K562 (cell line): ENCODE data around the gene CNR2. TPM values are rescaled to one million over a fixed set of nuclear protein-coding genes. Genes with fewer than 3 reads are reported as not detected.

ENCODE experiments used
- ASH1L ChIP-seq: fragments of 450-650 bp; IDR thresholded peaks from 2 replicates; pipeline ENCODE4 v1.6.1; 2018; ENCODE audit warnings: borderline replicate concordance, mild to moderate bottlenecking, low read depth; ENCODE audit not compliant: partially characterized antibody
- E2F4 ChIP-seq: sonication (generic); formaldehyde crosslinking; IDR thresholded peaks from 2 replicates; pipeline ENCODE4 v1.8.0; 2022; ENCODE audit warnings: mild to moderate bottlenecking, low read depth, missing genetic modification reagents
- FOXJ3 ChIP-seq: sonication (generic); formaldehyde crosslinking; IDR thresholded peaks from 2 replicates; pipeline ENCODE4 v1.4.0; 2020; ENCODE audit warnings: mild to moderate bottlenecking, missing genetic modification reagents
- FOXK2 ChIP-seq, 2 experiments: fragments of 450-650 bp; IDR thresholded peaks in 1 of 2; conservative IDR thresholded peaks in 1 of 2; 2 replicates each; pipeline ENCODE4 v1.6.1; 2016; ENCODE audit warnings: low read depth in 2 of 2, mild to moderate bottlenecking in 1 of 2
- MXD1 ChIP-seq: fragments of 250-450 bp; sonication (Bioruptor Pico); IDR thresholded peaks from 2 replicates; pipeline ENCODE4 v1.8.0; 2021; ENCODE audit warnings: borderline replicate concordance, mild to moderate bottlenecking, moderate library complexity; ENCODE audit not compliant: poor library complexity, severe bottlenecking
- NR2F6 ChIP-seq: fragments of 450-650 bp; formaldehyde crosslinking; IDR thresholded peaks from 2 replicates; pipeline ENCODE4 v1.4.0; 2020; ENCODE audit warnings: mild to moderate bottlenecking
- TAF1 ChIP-seq: IDR thresholded peaks from 2 replicates; pipeline ENCODE4 v1.6.1; 2011; ENCODE audit warnings: mild to moderate bottlenecking, low read length, moderate library complexity; ENCODE audit not compliant: insufficient read depth, control insufficient read depth, severe bottlenecking; ENCODE audit errors: extremely low read depth
- ZNF184 ChIP-seq: sonication (generic); formaldehyde crosslinking; IDR thresholded peaks from 2 replicates; pipeline ENCODE4 v1.5.0; 2020; ENCODE audit warnings: missing genetic modification reagents
- ZNF407 ChIP-seq: fragments of 450-650 bp; IDR thresholded peaks from 2 replicates; pipeline ENCODE4 v1.6.1; 2016; ENCODE audit warnings: low read depth
- polyA plus RNA-seq, 8 experiments: library from polyadenylated mRNA; depleted of rRNA in 4 of 8; stranded (reverse) in 5 of 8; unstranded in 3 of 8; fragments of >200 nt; fragmentation: Nextera tagmentation in 2 of 8; fragmentation: Illumina TruSeq in 1 of 8; extraction: Ambion mirVana in 2 of 8; extraction: Trizol in 1 of 8; gene quantifications; 2 replicates each; pipeline versions ENCODE4 v1.2.1 to v1.2.3, GENCODE V29; 2011 to 2014; ENCODE audit warnings: inconsistent platforms in 1 of 8, missing spikeins in 1 of 8
- total RNA-seq, 7 experiments: library from RNA; depleted of rRNA in 6 of 7; stranded (reverse); fragments of >200 nt in 6 of 7; fragmentation: Illumina TruSeq in 2 of 7; extraction: Trizol in 2 of 7; gene quantifications; 2 replicates each; pipeline versions ENCODE4 v1.2.1 to v1.2.3, GENCODE V29; 2011 to 2021; ENCODE audit warnings: low replicate concordance in 1 of 7
- TF ChIP-seq, protein P1 (sequence below): fragments of 150-350 bp; conservative IDR thresholded peaks from 2 replicates; pipeline ENCODE4 v1.6.1; 2014; ENCODE audit warnings: low read length
- TF ChIP-seq, protein P2 (sequence below): sonication (generic); formaldehyde crosslinking; IDR thresholded peaks from 2 replicates; pipeline ENCODE4 v1.4.0; 2020; ENCODE audit warnings: mild to moderate bottlenecking, missing genetic modification reagents

Gene CNR2
- total and polyA plus RNA-seq, 9 of the 15 experiments (the other 6 are each of a cell fraction or from before 2014, with no cell fraction given), result not detected

DNA sequence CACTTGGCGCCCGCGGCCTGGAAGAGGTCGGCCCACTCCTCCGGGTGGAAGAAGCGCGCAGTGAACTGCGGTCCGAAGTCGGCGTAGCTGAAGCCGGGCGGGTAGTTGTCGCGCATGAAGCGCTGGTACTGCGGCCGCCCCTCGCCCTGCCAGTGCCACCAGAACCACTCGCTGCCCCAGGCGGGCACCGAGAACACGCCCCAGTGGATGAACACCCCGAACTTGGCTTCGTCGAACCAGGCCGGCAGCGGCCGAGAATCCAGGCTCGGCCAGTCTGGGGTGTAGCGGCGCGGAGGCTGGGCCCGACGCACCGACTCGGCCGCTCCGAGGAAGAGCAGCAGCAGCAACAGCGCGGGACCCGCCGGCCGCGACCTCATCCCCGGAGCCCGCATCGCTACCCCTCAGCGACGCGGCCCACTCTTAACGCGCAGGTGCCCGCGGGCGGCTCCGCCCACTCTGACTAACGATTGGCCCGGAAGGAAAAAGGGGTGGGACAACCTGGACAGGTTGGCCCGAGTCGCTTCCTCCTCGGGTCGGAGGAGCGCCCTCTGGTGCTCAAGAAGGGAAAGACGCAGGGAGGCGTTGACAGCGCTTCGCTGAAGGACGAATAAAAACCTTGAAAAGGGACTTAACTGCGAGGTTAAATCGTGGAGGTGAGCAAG lies 45.1 kb downstream of the CNR2 start, which contains the start of gene FUCA1 (continued):
- no peak for TF ChIP-seq ZNF407
- TF ChIP-seq NR2F6 (CRISPR knock-in tag), result 0 out of 2 replicates have a peak, but pooled peaks have one; percentile 25
- TF ChIP-seq FOXJ3, result no peak
- 0 out of 2 replicates have a peak, but pooled peaks have one; percentile 49 for TF ChIP-seq E2F4
- TF ChIP-seq, protein P1, sequence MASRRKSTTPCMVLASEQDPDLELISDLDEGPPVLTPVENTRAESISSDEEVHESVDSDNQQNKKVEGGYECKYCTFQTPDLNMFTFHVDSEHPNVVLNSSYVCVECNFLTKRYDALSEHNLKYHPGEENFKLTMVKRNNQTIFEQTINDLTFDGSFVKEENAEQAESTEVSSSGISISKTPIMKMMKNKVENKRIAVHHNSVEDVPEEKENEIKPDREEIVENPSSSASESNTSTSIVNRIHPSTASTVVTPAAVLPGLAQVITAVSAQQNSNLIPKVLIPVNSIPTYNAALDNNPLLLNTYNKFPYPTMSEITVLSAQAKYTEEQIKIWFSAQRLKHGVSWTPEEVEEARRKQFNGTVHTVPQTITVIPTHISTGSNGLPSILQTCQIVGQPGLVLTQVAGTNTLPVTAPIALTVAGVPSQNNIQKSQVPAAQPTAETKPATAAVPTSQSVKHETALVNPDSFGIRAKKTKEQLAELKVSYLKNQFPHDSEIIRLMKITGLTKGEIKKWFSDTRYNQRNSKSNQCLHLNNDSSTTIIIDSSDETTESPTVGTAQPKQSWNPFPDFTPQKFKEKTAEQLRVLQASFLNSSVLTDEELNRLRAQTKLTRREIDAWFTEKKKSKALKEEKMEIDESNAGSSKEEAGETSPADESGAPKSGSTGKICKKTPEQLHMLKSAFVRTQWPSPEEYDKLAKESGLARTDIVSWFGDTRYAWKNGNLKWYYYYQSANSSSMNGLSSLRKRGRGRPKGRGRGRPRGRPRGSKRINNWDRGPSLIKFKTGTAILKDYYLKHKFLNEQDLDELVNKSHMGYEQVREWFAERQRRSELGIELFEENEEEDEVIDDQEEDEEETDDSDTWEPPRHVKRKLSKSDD, result no peak
- TF ChIP-seq MXD1 (CRISPR knock-in tag), result peak; percentile 10
- no peak for TF ChIP-seq ASH1L
- TF ChIP-seq FOXK2 (conservative IDR thresholded peaks at IDR 0.05 in 1 of 2, IDR thresholded peaks at IDR 0.05 in 1 of 2; ENCODE audit: low read depth in 2 of 2), result peak in 1 of 2 experiments; percentile 52; a peak in 2 of 4 replicates
- no peak for TF ChIP-seq ZNF184 (CRISPR knock-in tag)
- TF ChIP-seq, protein P2, sequence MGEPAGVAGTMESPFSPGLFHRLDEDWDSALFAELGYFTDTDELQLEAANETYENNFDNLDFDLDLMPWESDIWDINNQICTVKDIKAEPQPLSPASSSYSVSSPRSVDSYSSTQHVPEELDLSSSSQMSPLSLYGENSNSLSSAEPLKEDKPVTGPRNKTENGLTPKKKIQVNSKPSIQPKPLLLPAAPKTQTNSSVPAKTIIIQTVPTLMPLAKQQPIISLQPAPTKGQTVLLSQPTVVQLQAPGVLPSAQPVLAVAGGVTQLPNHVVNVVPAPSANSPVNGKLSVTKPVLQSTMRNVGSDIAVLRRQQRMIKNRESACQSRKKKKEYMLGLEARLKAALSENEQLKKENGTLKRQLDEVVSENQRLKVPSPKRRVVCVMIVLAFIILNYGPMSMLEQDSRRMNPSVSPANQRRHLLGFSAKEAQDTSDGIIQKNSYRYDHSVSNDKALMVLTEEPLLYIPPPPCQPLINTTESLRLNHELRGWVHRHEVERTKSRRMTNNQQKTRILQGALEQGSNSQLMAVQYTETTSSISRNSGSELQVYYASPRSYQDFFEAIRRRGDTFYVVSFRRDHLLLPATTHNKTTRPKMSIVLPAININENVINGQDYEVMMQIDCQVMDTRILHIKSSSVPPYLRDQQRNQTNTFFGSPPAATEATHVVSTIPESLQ, result 0 out of 2 replicates have a peak, but pooled peaks have one; percentile 63
- TF ChIP-seq TAF1, result peak; percentile 45
